Heart left ventricle (tissue), 16 donors: ENCODE results near the gene ARL2BP. TPM values are rescaled to one million over a fixed set of nuclear protein-coding genes. Genes with fewer than 3 reads are reported as not detected.
A peak's percentile ranks its signal among the peaks of the same experiment; 100 is the strongest.

Source experiments
- ATAC-seq, 4 donors: fragments of 200-7000 bp; cut with Tn5 transposase; one replicate each; pipeline ENCODE4 v1.9.1; 2020 to 2022; ENCODE audit warnings: moderate library complexity in 4 of 4, mild to moderate bottlenecking in 3 of 4, moderate number of reproducible peaks in 1 of 4
- DNase-seq, 5 donors: peaks; one replicate each; pipeline ENCODE4 v3.0.0-alpha.2; 2020
- H3K27ac ChIP-seq, 12 donors: fragments of 200-600 bp; sonication (generic) in 4 of 12; one replicate each; pipeline versions ENCODE4 v1.5.0 to v1.8.0; 2016 to 2022; ENCODE audit warnings: mild to moderate bottlenecking in 2 of 12
- H3K27me3 ChIP-seq, 9 donors: fragments of 200-600 bp; sonication (generic) in 2 of 9; one replicate each; pipeline versions ENCODE4 v1.5.1 to v1.8.0; 2016 to 2022; ENCODE audit warnings: mild to moderate bottlenecking in 3 of 9
- H3K36me3 ChIP-seq, 9 donors: fragments of 200-600 bp; sonication (generic) in 2 of 9; one replicate each; pipeline versions ENCODE4 v1.5.0 to v1.8.0; 2018 to 2022; ENCODE audit warnings: mild to moderate bottlenecking in 2 of 9
- H3K4me1 ChIP-seq, 12 donors: fragments of 200-600 bp; sonication (generic) in 4 of 12; one replicate each; pipeline versions ENCODE4 v1.5.0 to v1.8.0; 2016 to 2022; ENCODE audit warnings: mild to moderate bottlenecking in 3 of 12
- H3K4me3 ChIP-seq, 12 donors: fragments of 200-600 bp; sonication (generic) in 4 of 12; one replicate each; pipeline versions ENCODE4 v1.5.0 to v1.8.0; 2017 to 2022; ENCODE audit warnings: mild to moderate bottlenecking in 9 of 12, moderate library complexity in 4 of 12
- H3K9me3 ChIP-seq, 12 donors: fragments of 200-600 bp; sonication (generic) in 4 of 12; one replicate each; pipeline versions ENCODE4 v1.5.0 to v1.8.0; 2016 to 2022; ENCODE audit warnings: mild to moderate bottlenecking in 1 of 12
- CTCF ChIP-seq, 12 donors: fragments of 200-600 bp; sonication (generic) in 4 of 12; IDR thresholded peaks; one replicate each; pipeline versions ENCODE4 v1.5.0 to v1.8.0; 2018 to 2022; ENCODE audit warnings: antibody characterized with exemption in 12 of 12, mild to moderate bottlenecking in 5 of 12
- POLR2A ChIP-seq, 2 donors: fragments of 450-650 bp; IDR thresholded peaks; one replicate each; pipeline ENCODE4 v1.6.1; 2017; ENCODE audit warnings: antibody characterized with exemption in 2 of 2, mild to moderate bottlenecking in 2 of 2, moderate library complexity in 2 of 2
- whole genome bisulfite sequencing, 4 donors: extraction: QIAGEN DNeasy Blood & Tissue Kit in 2 of 4; methylation state at CpG; one replicate each; pipeline versions ENCODE4 v1.1.5 to v1.1.7; 2013 to 2018; 5-methylcytosine and 5-hydroxymethylcytosine counted together
- intact Hi-C, 10 donors: fragments of 100-400 bp; cut with DNase I; formaldehyde crosslinking; loops; one replicate each; pipeline versions ENCODE4 v1.11.1 to v1.14.2; 2022
- polyA plus RNA-seq, 2 donors: library from polyadenylated mRNA; stranded (reverse); fragments of 200-250 nt; gene quantifications; one replicate each; pipeline ENCODE4 v1.2.3, GENCODE V29; 2013
- total RNA-seq, 9 donors: library from RNA; depleted of rRNA in 2 of 9; stranded (reverse); fragments of >200 nt in 2 of 9; fragmentation: NEBNext Ultra II Directional in 3 of 9; extraction: Animal tissue kit (Norgen Biotek cat#: 25700) in 3 of 9; gene quantifications; one replicate each; pipeline versions ENCODE4 v1.1.0 to v1.2.4, GENCODE V29; 2016 to 2023
- donor health status: ischemic (EF 13 %, LVEDD 7.1; RV severe dilation, severe dysfunction).
- donor health status: healthy with polysubstance abuse.
- donor health status: DM: no; HTN: yes; CAD: no.
- donor health status: DM: no; HTN: no; CAD: no.
- donor health status: ischemic (EF 25% LVEDD 6.9; RV normal size, moderate dysfunction).
- donor health status: ischemic (EF 25% LVEDD 5.7; RV mildly dilated, moderate dysfunction).
- donor health status: healthy.
- donor health status: DM: yes; HTN: yes; CAD: no.
- donor health status: ischemic (EF 35%, LVEDD 5.7; RV mildly dilated, moderate dysfunction).
- donor health status: nonischemic (EF 11% LVEDD 7.7; RV severe dilation, severe dysfunction).
- donor health status: DM: yes; HTN: yes; CAD: no.
- donor health status: PGD.
- donor health status: ischemic (EF 29% LVEDD 5.4; RV normal size, mild dysfunction).
- donor health status: nonischemic (EF 23%, LVEDD 6.1; RV moderate dilation, normal function).

The ARL2BP gene
- total and polyA plus RNA-seq, 11 donors, result 40.3 to 83.5 (median 52.1) TPM

GRCh38 chr16:57235128-57236021, 9.7 kb upstream of the ARL2BP start:
- ATAC-seq, result peak in 3 of 4 donors; percentile 13 to 25 (median 17)
- peak overlapping the region in 5 of 12 donors; percentile 5 to 72 (median 65) for H3K27ac ChIP-seq

GRCh38 chr16:57236022-57236350, 9.1 kb upstream of the ARL2BP start:
- intact Hi-C loops, result loop anchor here in 1 of 10 donors (5.0 kb wide), 1 partner anchor 44 kb away; no protein-coding TSS in a partner anchor
- Histone ChIP-seq H3K36me3 (peaks cover 4 to 98% (median 89%) of the 10 kb centered on the region in 9 donors), H3K4me1 (peaks cover 0 to 24% (median 8%) of the 10 kb centered on the region in 12 donors), H3K27ac (no peak overlapping the region), H3K27me3 (no peaks in the 10 kb centered on the region), H3K9me3 (no peaks in the 10 kb centered on the region), H3K4me3 (no peak overlapping the region)
- TF ChIP-seq POLR2A (IDR thresholded peaks at IDR 0.05), result no peak
- no peak for TF ChIP-seq CTCF (IDR thresholded peaks at IDR 0.05)
- ATAC-seq (no peak), DNase-seq (no peak)

More at GRCh38 chr16:57235128-57236021, 9.7 kb upstream of the ARL2BP start:
- DNase-seq, result no peak
- no peaks in the 10 kb centered on the region for H3K9me3 ChIP-seq
- no peak overlapping the region for H3K4me3 ChIP-seq
- intact Hi-C loops, result loop anchor here in 1 of 10 donors (5.0 kb wide), 1 partner anchor 43 kb away; no protein-coding TSS in a partner anchor
- WGBS, 4 donors, result 66 to 79% (median 72%) methylated on average over 8 of the region's 8 CpGs
- H3K36me3 ChIP-seq, result peaks cover 4 to 99% (median 95%) of the 10 kb centered on the region in 9 donors
- H3K4me1 ChIP-seq, result peaks cover 0 to 24% (median 7%) of the 10 kb centered on the region in 12 donors
- TF ChIP-seq CTCF (IDR thresholded peaks at IDR 0.05) (no peak), POLR2A (IDR thresholded peaks at IDR 0.05) (no peak)
- no peaks in the 10 kb centered on the region for H3K27me3 ChIP-seq

GRCh38 chr16:57238682-57239081, 6.4 kb upstream of the ARL2BP start:
- Histone ChIP-seq H3K4me3 (no peak overlapping the region), H3K27me3 (no peaks in the 10 kb centered on the region), H3K36me3 (peaks cover 0 to 71% (median 62%) of the 10 kb centered on the region in 9 donors), H3K4me1 (peaks cover 0 to 20% (median 8%) of the 10 kb centered on the region in 12 donors), H3K27ac (no peak overlapping the region), H3K9me3 (no peaks in the 10 kb centered on the region)
- TF ChIP-seq CTCF (IDR thresholded peaks at IDR 0.05) (no peak), POLR2A (IDR thresholded peaks at IDR 0.05) (no peak)
- intact Hi-C loops, result loop anchor here in 1 of 10 donors (5.0 kb wide), 1 partner anchor 46 kb away; no protein-coding TSS in a partner anchor
- DNase-seq (no peak), ATAC-seq (no peak)
- 81 to 90% (median 87%) methylated on average over 2 of the region's 2 CpGs for WGBS, 4 donors

- Histone ChIP-seq H3K36me3 (peaks cover 0 to 67% (median 58%) of the 10 kb centered on the region in 9 donors), H3K9me3 (no peaks in the 10 kb centered on the region), H3K4me1 (peaks cover 0 to 18% (median 6%) of the 10 kb centered on the region in 12 donors), H3K4me3 (no peak overlapping the region), H3K27me3 (no peaks in the 10 kb centered on the region), H3K27ac (no peak overlapping the region)
- intact Hi-C loops, result loop anchor here in 1 of 10 donors (5.0 kb wide), 1 partner anchor 47 kb away; no protein-coding TSS in a partner anchor
- WGBS, 4 donors, result 58 to 79% (median 75%) methylated on average over 2 of the region's 2 CpGs
- no peak for ATAC-seq
- DNase-seq, result no peak
- TF ChIP-seq CTCF (IDR thresholded peaks at IDR 0.05) (no peak), POLR2A (IDR thresholded peaks at IDR 0.05) (no peak)
Observed at GRCh38 chr16:57239107-57239506, 6.0 kb upstream of the ARL2BP start.
